K562 (cell line): ENCODE results near the gene PMVK. TPM values are rescaled to one million over a fixed set of nuclear protein-coding genes. Genes with fewer than 3 reads are reported as not detected.

Source experiments
- BDP1 ChIP-seq: IDR thresholded peaks from 3 replicates; pipeline ENCODE4 v1.6.1; 2011; ENCODE audit not compliant: insufficient read length, insufficient read depth
- CCAR2 ChIP-seq: fragments of 200-400 bp; formaldehyde crosslinking; IDR thresholded peaks from 2 replicates; pipeline ENCODE4 v1.6.1; 2017; ENCODE audit warnings: mild to moderate bottlenecking, low read depth, low read length
- ETV1 ChIP-seq: fragments of 450-650 bp; conservative IDR thresholded peaks from 2 replicates; pipeline ENCODE4 v1.6.1; 2016; ENCODE audit warnings: missing genetic modification characterization, control low read depth, low read depth, missing compliant biosample characterization
- IRF2 ChIP-seq: sonication (generic); formaldehyde crosslinking; IDR thresholded peaks from 2 replicates; pipeline ENCODE4 v1.8.1; 2022; ENCODE audit warnings: mild to moderate bottlenecking, missing genetic modification reagents
- MECOM ChIP-seq: fragments of 250-450 bp; sonication (Bioruptor Pico); IDR thresholded peaks from 2 replicates; pipeline ENCODE4 v1.8.0; 2022; ENCODE audit warnings: inconsistent platforms
- NFYB ChIP-seq: IDR thresholded peaks from 2 replicates; pipeline ENCODE4 v1.6.1; 2011; ENCODE audit warnings: mild to moderate bottlenecking, moderate library complexity; ENCODE audit not compliant: insufficient read length; ENCODE audit errors: extremely low read depth
- NR2C1 ChIP-seq, 2 experiments: fragments of 450-650 bp; IDR thresholded peaks; 2 replicates each; pipeline ENCODE4 v1.6.1; 2017; ENCODE audit warnings: mild to moderate bottlenecking in 2 of 2, antibody characterized with exemption in 1 of 2, inconsistent platforms in 1 of 2, missing compliant biosample characterization in 1 of 2, missing genetic modification characterization in 1 of 2
- PHF21A ChIP-seq: fragments of 450-650 bp; IDR thresholded peaks from 2 replicates; pipeline ENCODE4 v1.6.1; 2017; ENCODE audit warnings: low read depth, borderline replicate concordance
- PHF8 ChIP-seq: fragments of 200-600 bp; sonication (generic); IDR thresholded peaks from 2 replicates; pipeline ENCODE4 v1.6.1; 2012; ENCODE audit warnings: mixed run types, mild to moderate bottlenecking, inconsistent platforms, low read length, moderate library complexity, borderline replicate concordance
- PRDM10 ChIP-seq: fragments of 450-650 bp; IDR thresholded peaks from 2 replicates; pipeline ENCODE4 v1.6.1; 2018; ENCODE audit not compliant: partially characterized antibody
- RBM25 ChIP-seq: fragments of 200-400 bp; formaldehyde crosslinking; IDR thresholded peaks from 2 replicates; pipeline ENCODE4 v1.6.1; 2018; ENCODE audit warnings: low read length, low read depth, moderate library complexity; ENCODE audit not compliant: severe bottlenecking
- RFX7 ChIP-seq: fragments of 250-450 bp; sonication (Bioruptor Pico); IDR thresholded peaks from 2 replicates; pipeline ENCODE4 v1.5.1; 2021; ENCODE audit warnings: mild to moderate bottlenecking
- RNF2 ChIP-seq: sonication (generic); IDR thresholded peaks from 2 replicates; pipeline ENCODE4 v1.6.1; 2016
- TFAP4 ChIP-seq: sonication (generic); formaldehyde crosslinking; IDR thresholded peaks from 2 replicates; pipeline ENCODE4 v1.8.0; 2022; ENCODE audit warnings: missing genetic modification reagents, mild to moderate bottlenecking, moderate library complexity, borderline replicate concordance
- ZFX ChIP-seq: sonication (generic); formaldehyde crosslinking; IDR thresholded peaks from 2 replicates; pipeline ENCODE4 v1.8.0; 2022; ENCODE audit warnings: mild to moderate bottlenecking, missing genetic modification reagents, moderate library complexity
- ZNF140 ChIP-seq: fragments of 250-450 bp; sonication (Bioruptor Pico); IDR thresholded peaks from 2 replicates; pipeline ENCODE4 v1.8.0; 2021; ENCODE audit warnings: moderate library complexity, mild to moderate bottlenecking, inconsistent platforms
- ZNF583 ChIP-seq: fragments of 250-450 bp; sonication (Bioruptor Pico); IDR thresholded peaks from 2 replicates; pipeline ENCODE4 v1.4.0; 2020
- ZNF609 ChIP-seq: sonication (generic); formaldehyde crosslinking; IDR thresholded peaks from 2 replicates; pipeline ENCODE4 v1.8.1; 2023; ENCODE audit warnings: missing genetic modification reagents, mild to moderate bottlenecking, borderline replicate concordance
- ZNF785 ChIP-seq: fragments of 250-450 bp; sonication (Bioruptor Pico); IDR thresholded peaks from 2 replicates; pipeline ENCODE4 v1.4.0; 2020; ENCODE audit warnings: mild to moderate bottlenecking
- polyA plus RNA-seq, 8 experiments: library from polyadenylated mRNA; depleted of rRNA in 4 of 8; stranded (reverse) in 5 of 8; unstranded in 3 of 8; fragments of >200 nt; fragmentation: Nextera tagmentation in 2 of 8; fragmentation: Illumina TruSeq in 1 of 8; extraction: Ambion mirVana in 2 of 8; extraction: Trizol in 1 of 8; gene quantifications; 2 replicates each; pipeline versions ENCODE4 v1.2.1 to v1.2.3, GENCODE V29; 2011 to 2014; ENCODE audit warnings: inconsistent platforms in 1 of 8, missing spikeins in 1 of 8
- total RNA-seq, 7 experiments: library from RNA; depleted of rRNA in 6 of 7; stranded (reverse); fragments of >200 nt in 6 of 7; fragmentation: Illumina TruSeq in 2 of 7; extraction: Trizol in 2 of 7; gene quantifications; 2 replicates each; pipeline versions ENCODE4 v1.2.1 to v1.2.3, GENCODE V29; 2011 to 2021; ENCODE audit warnings: low replicate concordance in 1 of 7

Gene PMVK
- total and polyA plus RNA-seq, 9 of the 15 experiments (the other 6 are each of a cell fraction or from before 2014, with no cell fraction given), result 1.1 to 15.3 (median 6.3) TPM

GRCh38 chr1:154982897-154983648, 46.6 kb upstream of the PMVK start, which contains the start of gene FLAD1 (continued):
- TF ChIP-seq TFAP4 (CRISPR knock-in tag) (peak; percentile 74; the same call in 1 of the 2 replicates), RFX7 (CRISPR knock-in tag) (no peak), ZNF583 (CRISPR knock-in tag) (no peak), MECOM (no peak), RBM25 (peak; percentile 99), ETV1 (peak; percentile 48; the same call in 1 of the 2 replicates), NFYB (peak; percentile 96), NR2C1 (IDR thresholded peaks at IDR 0.05) (peak; percentile 42; the same call in 1 of the 2 replicates), NR2C1 (tag; IDR thresholded peaks at IDR 0.05) (no peak), IRF2 (CRISPR knock-in tag) (no peak), PRDM10 (peak; percentile 37), BDP1 (no peak), RNF2 (no peak; the same call in 1 of the 2 replicates), ZNF140 (CRISPR knock-in tag) (no peak), CCAR2 (no peak), PHF21A (no peak), ZNF785 (CRISPR knock-in tag) (no peak), ZNF609 (no peak), ZFX (peak; percentile 50), PHF8 (peak; percentile 66; the same call in 1 of the 2 replicates)
